ENCODE measurements around the gene PCDHGA2.

DNA sequence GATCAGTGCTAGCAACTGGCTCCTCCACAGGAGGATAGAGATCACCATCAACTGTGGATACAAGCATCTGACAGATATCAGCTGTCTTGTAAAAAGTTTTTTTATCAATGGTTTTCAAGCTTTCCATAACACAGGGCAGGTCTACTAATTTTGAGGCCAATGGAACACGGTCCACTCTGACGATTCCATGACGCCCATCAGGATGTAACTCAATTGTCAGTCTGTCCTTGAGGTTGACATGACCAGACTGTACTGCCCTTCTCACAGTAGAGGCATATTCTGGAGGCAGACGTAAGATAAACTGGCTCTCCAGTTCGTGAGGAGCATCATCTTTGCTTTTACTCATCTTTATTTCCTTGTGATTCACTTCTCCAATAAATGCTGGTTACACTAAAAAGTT is 18.9 kb upstream of the PCDHGA2 start:
- TF ChIP-seq, protein P1, sequence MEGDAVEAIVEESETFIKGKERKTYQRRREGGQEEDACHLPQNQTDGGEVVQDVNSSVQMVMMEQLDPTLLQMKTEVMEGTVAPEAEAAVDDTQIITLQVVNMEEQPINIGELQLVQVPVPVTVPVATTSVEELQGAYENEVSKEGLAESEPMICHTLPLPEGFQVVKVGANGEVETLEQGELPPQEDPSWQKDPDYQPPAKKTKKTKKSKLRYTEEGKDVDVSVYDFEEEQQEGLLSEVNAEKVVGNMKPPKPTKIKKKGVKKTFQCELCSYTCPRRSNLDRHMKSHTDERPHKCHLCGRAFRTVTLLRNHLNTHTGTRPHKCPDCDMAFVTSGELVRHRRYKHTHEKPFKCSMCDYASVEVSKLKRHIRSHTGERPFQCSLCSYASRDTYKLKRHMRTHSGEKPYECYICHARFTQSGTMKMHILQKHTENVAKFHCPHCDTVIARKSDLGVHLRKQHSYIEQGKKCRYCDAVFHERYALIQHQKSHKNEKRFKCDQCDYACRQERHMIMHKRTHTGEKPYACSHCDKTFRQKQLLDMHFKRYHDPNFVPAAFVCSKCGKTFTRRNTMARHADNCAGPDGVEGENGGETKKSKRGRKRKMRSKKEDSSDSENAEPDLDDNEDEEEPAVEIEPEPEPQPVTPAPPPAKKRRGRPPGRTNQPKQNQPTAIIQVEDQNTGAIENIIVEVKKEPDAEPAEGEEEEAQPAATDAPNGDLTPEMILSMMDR (IDR thresholded peaks at IDR 0.05) = no peak
- no peak for TF ChIP-seq EZH2 (IDR thresholded peaks at IDR 0.05)

Measured in neural progenitor cell (in vitro differentiated cells).